ENCODE measurements around the gene EXOC3L4.

The EXOC3L4 gene

GRCh38 chr14:103071544-103072251 lies 22.8 kb upstream of the EXOC3L4 start:
- DNase-seq: peak; percentile 41

- peak; percentile 96 for DNase-seq
Measured at GRCh38 chr14:103072595-103073366, 21.7 kb upstream of the EXOC3L4 start.

- peak; percentile 96 for DNase-seq
Measured at GRCh38 chr14:103073367-103073875, 21.1 kb upstream of the EXOC3L4 start.

DNA sequence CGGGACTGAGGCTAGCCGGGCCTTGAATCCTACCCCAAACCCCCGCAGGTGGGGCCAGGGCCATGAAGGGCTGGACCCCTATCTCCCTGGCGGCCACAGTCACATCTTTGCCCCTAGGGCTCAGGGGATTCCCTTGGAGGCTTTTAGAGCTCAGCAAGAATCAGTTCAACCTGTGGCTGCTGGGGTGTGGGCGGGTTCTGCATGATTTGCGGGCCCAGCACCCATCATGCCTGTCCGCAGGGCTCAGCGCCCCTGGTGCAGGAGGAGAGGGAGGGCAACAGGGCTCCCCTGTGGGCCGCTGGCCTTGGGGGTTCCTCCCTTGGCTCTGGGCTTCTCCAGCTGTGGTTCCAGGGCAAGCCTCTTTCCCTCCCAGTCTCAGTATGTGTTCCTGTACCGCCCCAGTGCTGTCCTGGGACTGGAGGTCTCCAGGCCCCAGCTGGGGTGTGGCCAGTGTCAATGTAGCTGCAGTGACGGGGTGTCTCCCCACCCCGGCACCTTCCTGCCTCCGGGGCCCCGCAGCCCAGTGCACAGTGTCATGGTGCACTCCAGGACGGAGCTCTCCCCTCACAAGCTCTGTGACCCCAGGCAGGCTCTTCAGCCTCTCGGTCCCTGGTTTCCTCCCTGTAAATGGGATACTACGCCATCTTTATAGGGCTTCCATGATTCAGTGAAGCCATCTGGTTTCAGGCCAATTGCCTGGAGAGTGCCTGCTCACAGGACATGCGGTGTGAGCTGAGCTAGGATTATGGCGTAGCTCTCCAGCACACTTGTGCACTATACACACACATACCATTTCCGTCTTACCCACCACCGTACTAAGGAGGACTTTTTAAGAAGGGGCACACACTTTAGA lies 20.4 kb upstream of the EXOC3L4 start:
- peak; percentile 76 for DNase-seq

DNA sequence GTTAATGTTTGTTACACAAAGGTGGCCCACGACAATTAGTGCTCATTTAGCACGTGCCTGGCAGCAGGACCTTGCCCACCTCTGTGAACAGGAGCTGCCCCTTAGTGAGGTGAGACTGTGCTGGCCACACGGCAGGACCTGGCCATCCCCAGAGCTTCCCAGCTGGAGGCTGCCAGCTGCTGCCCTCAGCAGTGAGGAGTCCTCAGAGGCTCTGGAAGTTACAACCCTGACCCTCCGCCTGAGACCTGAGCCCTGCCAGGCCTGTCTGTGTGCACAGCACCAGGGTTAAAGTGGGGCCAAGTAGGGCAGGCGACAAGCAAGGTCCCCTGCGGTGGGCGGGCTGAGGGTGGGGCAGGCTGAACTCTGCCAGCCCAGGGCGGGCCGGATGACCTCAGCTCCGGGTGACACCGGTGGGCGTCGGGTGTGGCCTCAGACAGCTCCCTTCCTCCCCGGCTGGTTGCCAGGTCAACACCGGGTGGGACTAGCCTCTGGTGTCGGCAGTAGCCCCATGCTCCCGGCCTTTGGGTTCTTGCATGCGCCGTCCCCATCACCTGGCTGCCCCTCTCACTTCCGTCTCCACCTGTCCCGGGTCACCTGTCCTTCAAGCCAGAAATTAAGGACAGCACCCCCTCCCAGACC lies 19.7 kb upstream of the EXOC3L4 start:
- no peak for DNase-seq

DNA sequence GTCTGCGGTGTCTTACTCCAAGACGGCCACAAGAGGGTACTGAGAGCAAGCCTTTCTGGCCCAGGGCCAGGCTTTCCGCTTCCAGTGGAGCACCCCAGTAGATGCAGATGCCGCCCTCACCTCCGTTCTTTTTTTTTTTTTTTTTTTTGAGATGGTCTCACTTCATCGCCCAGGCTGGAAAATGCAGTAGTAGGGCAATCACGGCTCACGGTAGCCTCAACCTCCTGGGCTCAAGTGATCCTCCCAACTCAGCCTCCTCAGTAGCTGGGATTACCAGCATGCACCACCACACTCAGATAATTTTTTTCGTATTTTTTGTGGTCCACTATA lies 16.1 kb upstream of the EXOC3L4 start:
- DNase-seq: peak; percentile 46

DNA sequence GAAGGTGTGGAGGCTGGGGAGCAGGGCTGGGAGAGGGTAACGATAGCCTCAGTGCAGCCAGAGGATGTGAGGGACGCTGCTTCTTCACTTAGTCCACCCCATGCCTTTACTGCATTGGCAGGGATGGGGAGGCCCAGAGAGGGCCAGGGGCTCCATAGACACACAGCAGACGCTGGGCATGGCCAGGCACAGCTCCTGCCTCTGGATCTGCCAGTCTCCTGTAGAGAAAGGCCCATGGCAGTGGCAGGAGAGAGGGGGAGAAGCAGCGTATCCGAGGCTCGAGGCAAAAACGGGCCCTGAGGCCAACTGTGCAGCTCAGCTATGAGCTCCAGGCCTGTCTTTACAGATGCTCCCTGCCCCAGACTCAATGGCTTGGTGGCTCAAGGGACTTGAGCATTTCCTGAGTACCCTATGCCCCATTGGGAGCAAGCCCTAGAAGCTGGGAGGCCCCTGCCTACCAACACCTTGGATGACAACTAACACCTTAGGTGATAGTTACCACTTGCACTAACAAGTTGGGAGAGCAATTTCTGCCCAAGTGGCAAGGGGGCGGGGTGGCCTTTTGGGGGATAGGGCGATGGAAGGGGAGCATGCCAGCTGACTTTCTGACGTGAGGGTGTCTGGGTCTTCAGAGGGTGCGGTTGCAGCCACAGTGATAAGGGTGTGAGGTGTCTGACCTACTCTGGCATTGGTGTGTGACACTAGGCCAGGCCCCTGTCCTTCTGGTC lies 15.5 kb upstream of the EXOC3L4 start:
- DNase-seq: no peak

- no peak for DNase-seq
Measured at GRCh38 chr14:103081951-103082350, 12.6 kb upstream of the EXOC3L4 start.

DNA sequence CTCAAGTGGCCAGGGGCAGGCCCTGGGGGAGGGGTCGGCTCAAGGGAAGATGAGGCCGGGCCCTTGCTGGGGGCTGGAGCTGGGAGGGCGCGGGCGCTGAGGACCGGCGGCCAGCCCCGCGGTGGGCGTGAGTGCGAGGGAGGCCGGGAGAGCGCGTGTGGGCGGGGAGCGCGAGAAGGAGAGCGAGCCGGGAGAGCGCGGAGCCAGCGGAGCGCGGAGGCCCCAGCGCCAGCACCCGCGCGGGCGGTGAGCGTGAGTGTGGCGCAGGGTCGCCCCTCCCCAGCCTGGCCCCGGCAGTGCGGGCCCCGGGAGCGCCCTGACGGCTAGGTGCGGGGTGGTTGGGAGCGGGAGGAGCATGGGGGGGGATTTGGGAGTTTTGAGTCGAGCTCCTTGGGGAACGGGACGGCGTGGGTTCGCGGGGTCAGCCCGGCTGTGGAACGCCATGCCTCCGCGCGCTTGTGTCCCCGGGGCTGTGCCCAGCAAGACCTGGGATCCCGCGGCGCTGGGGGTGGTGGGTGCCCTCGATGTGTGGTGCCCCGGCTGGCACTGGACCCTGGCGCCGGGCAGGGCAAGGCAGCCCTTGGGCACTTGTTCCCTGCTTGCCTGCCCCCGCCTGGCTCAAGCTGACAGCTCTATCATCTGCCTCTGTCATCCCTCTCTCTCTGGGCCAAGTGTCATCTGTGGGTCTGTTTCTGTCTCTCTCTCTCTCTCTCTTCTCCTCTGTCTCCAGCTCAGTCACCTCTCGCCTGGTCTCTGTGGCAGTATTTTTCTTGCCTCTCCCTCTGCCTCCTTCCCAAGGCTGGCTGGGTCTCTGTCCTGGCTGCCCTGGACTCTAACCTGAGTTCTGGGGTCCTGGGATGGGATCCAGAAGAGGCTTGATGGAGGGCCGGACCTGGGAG lies 10.3 kb upstream of the EXOC3L4 start, which contains the start of gene LBHD2:
LBHD2 (plus strand) TSS at position 190 of the 899 bp plus-strand sequence. CDS start 1,803 bp downstream, outside the sequence.
- no peak for DNase-seq

GRCh38 chr14:103085106-103086091 lies 9.1 kb upstream of the EXOC3L4 start:
- no peak for DNase-seq

GRCh38 chr14:103086771-103087342 lies 7.7 kb upstream of the EXOC3L4 start:
- DNase-seq: no peak

DNA sequence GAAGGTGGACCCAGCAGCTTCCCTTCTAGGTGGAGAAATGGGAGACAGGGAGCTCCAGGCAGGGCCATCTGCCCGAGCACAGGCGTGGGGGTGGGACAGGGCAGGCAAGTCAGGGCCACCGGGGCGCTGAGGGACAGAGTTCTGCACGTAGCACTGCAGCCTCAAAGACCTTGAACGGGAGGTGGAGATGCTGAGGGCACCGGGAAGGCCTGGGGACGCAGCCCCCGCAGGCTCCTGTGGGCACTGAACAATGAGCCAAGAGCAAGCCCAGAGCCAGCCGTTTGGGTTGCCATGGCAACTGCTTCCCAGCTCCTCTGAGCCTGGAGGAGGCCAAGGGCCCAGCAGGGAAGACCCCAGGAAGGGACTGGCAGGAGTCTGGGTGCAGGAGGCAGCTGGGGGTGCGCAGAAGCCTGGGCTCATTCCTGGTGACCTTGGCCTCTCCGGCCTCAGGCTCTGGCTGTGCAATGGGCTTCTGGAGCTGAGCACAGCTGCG lies 7.1 kb upstream of the EXOC3L4 start:
- DNase-seq: no peak

- no peak for DNase-seq
Measured at GRCh38 chr14:103088921-103089320, 5.6 kb upstream of the EXOC3L4 start.

DNA sequence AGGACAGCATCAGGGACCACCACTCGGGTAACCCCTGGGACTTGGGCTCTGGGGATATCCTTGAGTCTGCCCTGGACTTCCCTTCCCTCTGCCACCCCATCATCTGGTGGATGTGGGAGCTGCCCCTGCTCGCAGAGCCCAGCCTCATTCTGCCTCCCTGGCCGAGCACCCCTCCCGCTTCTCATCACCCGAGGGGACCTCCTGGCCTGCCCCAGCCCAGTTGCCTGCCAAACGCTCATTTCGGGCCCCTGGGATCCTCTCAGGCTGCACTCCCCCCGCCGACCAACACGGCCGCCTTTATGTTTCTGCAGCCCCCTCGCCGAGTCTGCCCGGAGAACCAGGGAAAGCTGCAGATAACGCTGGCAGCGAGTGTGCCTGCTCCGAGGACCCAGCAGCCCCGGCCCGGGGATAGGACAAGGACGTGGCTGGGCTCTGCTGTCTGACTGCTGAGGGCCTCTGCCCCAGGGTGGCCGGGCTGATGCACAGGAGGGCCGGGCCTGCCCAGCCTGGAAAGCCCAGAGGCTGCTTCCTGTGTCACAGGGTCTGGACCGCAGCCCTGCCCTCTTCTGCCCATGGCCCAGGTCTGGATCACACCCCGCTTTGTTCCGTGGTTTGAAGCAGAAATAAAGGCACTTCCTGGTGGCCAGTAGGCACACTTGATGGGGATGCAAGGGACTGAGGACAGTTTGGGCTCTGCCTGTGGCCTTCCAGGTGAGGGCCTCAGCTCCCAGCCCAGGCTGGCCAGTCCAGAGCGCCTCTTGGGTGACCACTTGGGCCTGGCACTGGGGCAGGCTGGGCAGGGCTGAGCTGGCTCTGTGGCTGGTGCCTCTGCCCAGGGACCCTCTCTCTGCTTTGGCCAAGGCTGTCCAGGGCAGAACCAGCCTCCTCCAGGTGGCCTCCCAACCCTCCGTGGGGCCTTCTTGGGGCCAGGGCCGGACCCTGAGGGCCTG lies 4.9 kb upstream of the EXOC3L4 start:
- DNase-seq: no peak

DNA sequence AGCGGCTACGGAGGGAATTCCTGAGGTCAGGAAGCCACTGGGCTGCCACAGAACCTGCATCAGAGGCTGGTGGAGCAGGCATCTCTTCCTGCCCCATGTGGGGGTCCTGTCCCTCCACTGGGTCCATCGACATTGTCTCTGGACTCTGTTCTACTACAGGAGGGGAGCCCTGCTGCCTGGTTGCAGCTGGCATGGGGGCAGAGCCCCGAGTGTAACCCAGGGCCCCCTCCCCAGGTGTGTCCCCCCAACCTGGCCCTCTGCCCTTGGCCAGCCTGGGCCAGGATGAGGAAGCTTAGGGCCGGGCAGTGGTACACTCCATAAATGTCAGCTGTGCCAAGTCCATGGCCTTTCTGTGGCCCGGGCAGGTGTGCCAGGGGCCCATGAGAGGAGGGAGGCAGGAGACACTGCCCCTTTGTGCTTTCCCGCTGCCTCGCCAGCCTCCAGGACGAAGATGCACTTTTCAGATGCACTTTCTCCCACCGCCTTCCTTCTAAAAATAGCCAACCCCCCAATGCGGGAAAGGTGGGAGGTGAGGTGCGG lies 4.0 kb upstream of the EXOC3L4 start:
- DNase-seq: no peak

DNA sequence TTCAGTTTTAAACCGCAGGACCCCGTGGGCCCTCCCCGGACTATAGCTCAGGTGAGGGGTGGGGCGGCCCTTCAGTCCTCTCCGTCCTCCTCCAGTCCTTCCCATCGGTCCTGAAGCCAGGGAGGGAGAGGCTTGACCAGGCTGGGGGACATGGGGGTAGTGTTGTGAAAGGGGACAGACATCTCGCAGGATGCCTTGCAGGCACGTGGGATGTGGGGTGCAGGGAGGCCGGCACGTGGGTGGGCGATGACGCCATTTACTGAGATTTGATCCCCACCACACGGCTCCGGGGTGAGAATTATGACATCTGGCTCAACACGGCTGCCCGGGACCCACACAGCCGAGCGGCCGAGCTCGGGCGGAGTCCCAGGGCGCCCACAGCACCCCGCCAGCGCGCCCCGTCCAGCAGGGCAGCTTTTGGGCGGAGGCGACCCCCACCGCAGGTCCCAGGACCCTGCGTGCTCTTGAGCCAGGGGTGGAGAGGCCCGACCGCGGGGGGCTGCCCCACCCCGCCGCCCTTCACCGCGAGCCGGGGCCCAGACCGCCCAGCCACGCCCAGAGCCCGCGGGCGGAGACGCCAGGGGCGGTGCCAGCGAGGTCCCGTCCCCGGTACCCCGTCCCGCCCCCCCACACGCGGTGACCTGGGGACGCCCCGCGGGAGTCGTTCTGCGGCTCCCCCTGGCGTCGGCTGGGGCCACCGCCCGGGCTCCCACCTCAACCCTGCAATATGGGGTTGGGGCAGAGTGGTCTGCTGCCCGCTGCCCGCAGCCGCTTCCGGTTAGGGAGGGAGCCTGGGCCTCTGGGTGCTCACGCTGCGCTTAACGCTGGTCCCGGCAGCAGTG lies 3.3 kb upstream of the EXOC3L4 start:
- no peak for DNase-seq

- DNase-seq: no peak
Measured at GRCh38 chr14:103091883-103092222, 2.7 kb upstream of the EXOC3L4 start.
